ELR (cell line): Measurements from ENCODE around the gene OPCML.

ENCODE experiments used
- DNase-seq: peaks from one replicate; pipeline ENCODE4 v3.0.0-alpha.2; 2015; ENCODE audit warnings: low read depth

Gene OPCML

GRCh38 chr11:133172349-133172748, 360.0 kb downstream of the OPCML start:
- no peak for DNase-seq

- DNase-seq, result no peak
Observed at GRCh38 chr11:133171374-133171773, 360.9 kb downstream of the OPCML start.

GRCh38 chr11:133168016-133168415, 364.3 kb downstream of the OPCML start:
- no peak for DNase-seq

- no peak for DNase-seq
Observed at GRCh38 chr11:133166662-133167061, 365.6 kb downstream of the OPCML start.

GRCh38 chr11:133164986-133165385, 367.3 kb downstream of the OPCML start:
- DNase-seq, result no peak

GRCh38 chr11:133163463-133164419, 368.6 kb downstream of the OPCML start:
- DNase-seq, result peak; percentile 32

- DNase-seq, result no peak
Observed at GRCh38 chr11:133162227-133162626, 370.1 kb downstream of the OPCML start.

GRCh38 chr11:133160754-133161153, 371.5 kb downstream of the OPCML start:
- DNase-seq, result no peak

GRCh38 chr11:133156986-133157745, 375.1 kb downstream of the OPCML start:
- no peak for DNase-seq

GRCh38 chr11:133154781-133155180, 377.5 kb downstream of the OPCML start:
- no peak for DNase-seq

GRCh38 chr11:133154076-133154475, 378.2 kb downstream of the OPCML start:
- no peak for DNase-seq

GRCh38 chr11:133153031-133153430, 379.3 kb downstream of the OPCML start:
- no peak for DNase-seq

- no peak for DNase-seq
Observed at GRCh38 chr11:133149698-133150097, 382.6 kb downstream of the OPCML start.

- DNase-seq, result no peak
Observed at GRCh38 chr11:133147625-133148024, 384.7 kb downstream of the OPCML start.

- DNase-seq, result no peak
Observed at GRCh38 chr11:133146697-133147306, 385.5 kb downstream of the OPCML start.

GRCh38 chr11:133137939-133138338, 394.4 kb downstream of the OPCML start:
- no peak for DNase-seq

GRCh38 chr11:133137270-133137669, 395.0 kb downstream of the OPCML start:
- no peak for DNase-seq

- no peak for DNase-seq
Observed at GRCh38 chr11:133136376-133136775, 395.9 kb downstream of the OPCML start.

- DNase-seq, result peak; percentile 26
Observed at GRCh38 chr11:133134314-133135173, 397.8 kb downstream of the OPCML start.

- DNase-seq, result no peak
Observed at GRCh38 chr11:133133606-133134005, 398.7 kb downstream of the OPCML start.

- DNase-seq, result no peak
Observed at GRCh38 chr11:133133050-133133449, 399.3 kb downstream of the OPCML start.

- DNase-seq, result no peak
Observed at GRCh38 chr11:133127741-133128140, 404.6 kb downstream of the OPCML start.
